GM19238 (cell line): Measurements from ENCODE around the gene KLHL12.

ENCODE experiments used
- DNase-seq: peaks from one replicate; pipeline ENCODE4 v3.0.0; 2011; ENCODE audit warnings: low spot score; ENCODE audit not compliant: insufficient read length

The KLHL12 gene

DNA sequence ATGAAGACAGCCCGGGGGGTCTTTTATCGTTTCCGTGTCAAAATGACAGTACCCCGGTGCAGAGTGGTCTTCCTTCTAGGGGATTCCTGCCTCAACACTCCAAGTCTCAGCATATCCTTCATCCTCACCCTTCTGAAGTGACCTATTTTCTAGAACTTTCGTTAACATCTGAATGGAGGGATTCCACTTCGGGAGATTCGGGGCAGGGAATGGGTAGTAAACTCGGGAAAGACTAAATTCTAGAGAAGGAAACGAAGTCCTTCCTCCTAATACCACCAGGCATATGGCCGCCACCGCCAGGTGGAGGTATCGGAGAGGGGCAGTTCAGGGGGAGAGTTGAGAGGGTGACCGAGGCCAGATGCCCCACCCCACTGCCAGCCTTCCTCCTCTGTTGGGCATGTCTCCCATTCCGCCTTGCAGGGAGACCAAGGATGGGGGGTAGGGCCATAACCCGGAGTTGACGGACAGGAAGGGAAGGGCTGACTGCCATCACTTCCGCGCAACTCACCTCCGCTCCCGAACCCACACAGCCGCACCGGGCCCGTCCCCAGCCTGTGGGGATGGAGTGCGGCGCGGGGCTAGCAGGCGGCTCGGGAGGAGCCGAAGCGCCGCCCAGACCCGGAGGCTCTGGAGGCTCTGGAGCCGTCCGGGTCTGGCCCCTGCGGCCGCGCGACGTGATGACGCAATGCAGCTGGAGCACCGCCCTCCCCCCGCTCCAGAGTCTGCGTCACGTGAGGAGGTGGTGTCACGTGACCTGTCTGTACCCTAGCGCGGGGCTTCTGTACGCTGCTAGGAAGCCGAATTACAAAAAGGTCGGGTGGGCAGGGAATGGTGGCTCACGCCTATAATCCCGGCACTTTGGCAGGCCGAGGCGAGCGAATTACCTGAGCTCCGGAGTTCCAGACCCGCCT is at the start of gene KLHL12:
Gene KLHL12, minus strand, starts transcription at position 654 of the 911 bp plus-strand sequence. CDS start 2,072 bp downstream, outside the sequence.
- DNase-seq: peak; percentile 87

GRCh38 chr1:202976633-202977032 is 49.6 kb upstream of the KLHL12 start:
- no peak for DNase-seq

DNA sequence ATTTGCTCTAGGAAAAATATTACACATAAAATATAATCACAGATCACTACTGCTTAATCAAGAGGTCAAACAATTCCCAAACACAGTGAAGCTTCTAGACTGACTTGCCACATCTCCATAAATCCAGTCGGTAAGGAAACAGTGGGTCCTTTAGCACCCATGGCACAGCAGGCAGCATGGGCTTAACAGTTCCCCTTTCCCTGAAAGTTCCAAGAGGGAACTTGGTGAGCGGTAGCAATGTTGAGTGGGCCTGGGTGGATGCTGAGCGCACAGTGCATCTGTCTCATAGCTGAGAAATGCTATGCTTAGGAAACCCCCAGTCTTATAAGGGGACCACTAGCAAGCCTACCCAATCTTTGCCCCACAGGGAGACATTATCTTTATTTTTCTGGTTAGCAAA is 47.8 kb upstream of the KLHL12 start:
- no peak for DNase-seq

DNA sequence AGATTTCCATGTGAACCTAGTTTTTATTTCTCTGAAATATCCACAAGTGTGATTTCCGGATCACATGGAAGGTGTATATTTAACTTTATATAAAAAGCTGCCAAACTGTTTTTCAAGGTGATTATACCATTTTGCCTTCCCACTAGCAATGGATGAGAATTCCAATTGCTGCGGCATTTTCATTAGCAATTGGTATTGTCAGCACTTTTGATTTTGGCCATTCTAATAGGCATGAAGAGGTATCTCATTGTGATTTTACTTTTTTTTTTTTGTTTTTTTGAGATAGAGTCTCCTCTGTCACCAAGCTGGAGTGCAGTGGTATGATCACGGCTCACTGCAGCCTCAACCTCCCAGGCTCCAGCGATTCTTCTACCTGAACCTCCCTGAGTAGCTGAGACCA is 45.0 kb upstream of the KLHL12 start:
- no peak for DNase-seq

DNA sequence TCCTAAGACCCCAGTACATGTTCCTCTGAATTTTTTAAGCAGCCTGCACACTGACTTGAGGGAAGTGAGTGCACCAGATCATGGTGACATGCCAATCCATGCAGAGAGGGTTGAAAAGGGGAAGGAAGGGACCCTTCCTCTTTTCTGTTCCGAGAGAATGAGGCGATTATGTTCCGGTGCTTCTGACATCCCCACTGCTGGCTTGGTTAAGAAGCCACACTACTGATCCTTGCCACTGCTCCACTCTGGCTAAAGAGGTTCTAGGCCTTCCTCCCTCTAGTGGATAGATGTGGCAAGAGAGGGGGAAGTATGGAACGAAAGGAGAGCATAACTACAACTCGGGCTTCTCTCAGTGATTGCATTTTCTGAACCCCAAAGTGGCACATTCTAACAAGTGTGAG is 41.9 kb upstream of the KLHL12 start:
- peak; percentile 71 for DNase-seq

DNA sequence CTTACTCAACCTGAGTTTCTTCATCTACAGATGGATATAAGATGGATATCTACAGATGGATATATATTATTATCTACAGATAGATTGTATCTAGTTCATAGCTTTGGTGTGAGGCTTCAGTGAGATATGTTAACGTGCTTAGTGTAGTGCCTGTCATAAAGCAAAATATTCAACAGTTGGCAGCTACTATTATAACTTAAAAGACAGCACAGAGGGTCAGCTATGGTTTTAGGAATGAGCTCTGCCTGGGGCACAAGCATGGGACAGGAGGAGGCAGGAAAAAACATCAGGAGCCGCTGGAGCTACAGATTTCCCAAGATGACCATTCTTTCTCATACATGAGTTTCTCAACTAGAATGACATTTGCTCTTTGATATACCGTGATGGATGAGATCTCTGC is 41.3 kb upstream of the KLHL12 start:
- DNase-seq: no peak

DNA sequence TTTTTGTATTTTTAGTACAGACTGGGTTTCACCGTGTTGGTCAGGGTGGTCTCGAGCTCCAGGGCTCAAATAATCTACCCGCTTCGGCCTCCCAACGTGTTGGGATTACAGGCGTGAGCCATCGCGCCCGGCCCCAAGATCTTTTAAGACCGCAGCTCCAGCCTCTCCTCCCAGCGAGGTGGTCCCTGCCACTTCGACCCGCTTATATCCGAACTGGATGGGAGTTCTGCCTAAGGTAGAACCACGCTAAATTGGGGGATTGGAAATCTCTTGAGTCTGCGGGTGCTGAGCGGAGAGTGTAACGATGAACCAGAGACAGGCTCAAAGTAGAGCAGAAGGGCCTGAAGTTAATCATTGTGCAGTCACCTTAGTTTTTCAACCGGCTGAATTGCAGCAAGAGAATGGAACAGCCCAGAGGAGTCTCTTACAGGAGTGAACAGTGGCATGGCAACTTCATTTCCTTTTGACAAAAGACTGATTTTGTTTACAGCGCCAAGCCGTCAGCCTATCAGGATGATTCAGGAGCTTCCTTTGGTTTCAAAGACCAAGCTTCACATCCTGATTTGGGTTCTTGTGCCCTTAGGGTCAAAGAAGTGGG is 40.7 kb upstream of the KLHL12 start:
- peak; percentile 26 for DNase-seq

- peak; percentile 7 for DNase-seq
These were observed 39.2 kb upstream of the KLHL12 start for GRCh38 chr1:202966006-202966898.

DNA sequence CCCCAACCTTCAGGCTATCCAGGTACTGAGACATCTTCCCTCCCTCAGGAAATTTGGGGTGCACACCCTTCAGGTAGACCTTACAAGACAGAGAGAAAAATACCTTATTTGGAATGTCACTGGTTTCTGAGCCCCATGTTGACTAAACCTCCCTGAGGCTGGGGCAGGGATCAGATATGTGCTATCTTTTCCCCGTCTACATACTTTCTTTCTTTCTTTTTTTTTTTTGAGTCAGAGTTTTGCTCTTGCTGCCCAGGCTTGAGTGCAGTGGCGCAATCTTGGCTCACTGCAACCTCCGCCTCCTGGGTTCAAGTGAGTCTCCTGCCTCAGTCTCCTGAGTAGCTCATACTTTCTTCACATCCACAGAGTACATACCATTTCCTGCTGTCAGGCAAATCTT is 38.4 kb upstream of the KLHL12 start:
- DNase-seq: no peak

GRCh38 chr1:202964791-202965410 is 37.9 kb upstream of the KLHL12 start:
- no peak for DNase-seq

DNA sequence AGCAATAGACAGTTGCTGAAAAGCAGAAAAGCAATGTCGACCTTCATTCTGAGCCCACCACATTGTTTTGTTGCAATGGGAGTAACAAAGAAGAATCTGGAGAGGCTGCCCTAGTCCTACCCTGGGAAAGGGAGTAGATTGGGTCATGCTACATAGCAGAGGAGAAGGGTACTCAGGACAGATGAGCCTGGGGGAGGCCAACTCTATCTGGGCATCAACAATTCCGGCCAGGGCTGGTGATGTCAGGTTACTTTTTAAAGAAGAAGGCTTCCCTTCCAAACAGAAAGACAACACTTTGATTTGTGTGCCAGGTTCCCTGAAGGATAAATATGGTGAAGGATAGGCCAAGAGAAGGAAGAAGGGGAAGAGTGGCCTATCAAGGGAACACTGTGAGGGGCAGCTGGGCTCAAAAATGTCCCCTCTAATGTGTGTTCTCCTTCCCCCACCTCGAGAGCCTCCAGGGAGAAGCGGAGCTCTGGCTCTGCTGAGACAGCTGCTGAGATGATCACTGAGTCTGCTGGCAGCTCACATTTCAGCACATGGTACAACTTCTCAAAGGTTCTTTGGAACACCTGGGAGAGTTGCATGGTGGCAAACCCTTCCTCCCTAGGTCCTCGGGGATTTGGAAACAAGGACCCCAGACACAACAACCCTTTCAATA is 34.3 kb upstream of the KLHL12 start:
- DNase-seq: no peak

DNA sequence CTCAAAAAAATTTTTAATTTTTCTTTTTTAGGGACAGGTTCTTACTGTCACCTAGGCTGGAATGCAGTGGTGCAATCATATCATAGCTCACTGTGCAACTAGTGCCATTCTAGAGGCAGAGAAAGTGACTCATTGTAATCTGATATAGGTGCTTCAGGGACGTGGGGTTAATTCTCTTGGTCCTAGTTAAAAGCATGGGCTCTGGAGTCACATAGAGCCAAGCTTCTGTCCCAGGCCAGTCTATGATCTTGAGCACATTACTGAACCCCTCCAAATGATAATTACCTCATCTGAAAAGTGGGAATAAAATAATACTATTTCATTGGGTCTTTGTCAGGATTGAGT is 32.2 kb upstream of the KLHL12 start:
- no peak for DNase-seq

GRCh38 chr1:202958544-202959275 is 31.7 kb upstream of the KLHL12 start:
- DNase-seq: peak; percentile 9

DNA sequence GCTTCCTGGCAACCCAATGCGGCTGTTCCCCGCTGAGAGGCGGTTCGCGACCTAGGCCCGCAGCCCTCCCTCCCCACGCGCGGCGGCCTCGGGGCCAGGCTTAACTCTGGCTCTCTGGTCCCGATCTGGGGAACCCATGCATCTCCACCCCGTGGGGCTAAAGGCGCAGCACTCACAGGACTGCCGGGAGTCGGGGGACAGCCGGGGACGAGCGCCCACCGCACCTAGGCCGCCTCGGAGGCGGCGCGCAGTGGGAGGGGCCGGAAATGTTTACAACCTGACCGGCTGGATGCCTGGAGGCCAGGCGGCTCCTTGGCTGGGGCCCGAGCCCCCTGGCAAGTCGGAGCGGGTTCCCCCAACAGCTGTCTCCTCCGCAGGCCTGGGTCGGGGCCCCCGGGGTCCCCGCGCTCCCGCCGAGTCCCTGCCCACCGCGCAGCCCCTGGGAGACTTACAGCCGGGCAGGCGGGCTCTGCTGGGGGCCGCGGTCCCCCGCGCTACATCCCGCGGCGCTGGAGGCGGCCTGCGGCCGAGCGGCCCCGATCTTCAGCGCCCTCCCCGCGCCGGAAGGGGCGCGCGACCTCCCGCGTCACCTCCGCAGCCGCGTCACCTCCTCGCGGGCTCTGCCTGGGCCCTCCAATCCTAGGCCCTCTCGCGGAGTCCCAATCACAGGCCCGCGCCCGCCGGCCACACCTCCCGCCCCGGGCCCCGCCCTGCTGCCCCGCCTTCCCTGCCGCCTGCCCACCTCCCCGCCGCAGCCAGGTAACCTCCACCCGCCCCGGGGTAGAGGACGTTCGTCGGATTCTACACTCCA is 30.9 kb upstream of the KLHL12 start, which contains the start of gene ADIPOR1:
Gene ADIPOR1, minus strand, starts transcription at position 580 of the 811 bp plus-strand sequence. CDS start 7,242 bp downstream, outside the sequence.
- peak; percentile 99 for DNase-seq

DNA sequence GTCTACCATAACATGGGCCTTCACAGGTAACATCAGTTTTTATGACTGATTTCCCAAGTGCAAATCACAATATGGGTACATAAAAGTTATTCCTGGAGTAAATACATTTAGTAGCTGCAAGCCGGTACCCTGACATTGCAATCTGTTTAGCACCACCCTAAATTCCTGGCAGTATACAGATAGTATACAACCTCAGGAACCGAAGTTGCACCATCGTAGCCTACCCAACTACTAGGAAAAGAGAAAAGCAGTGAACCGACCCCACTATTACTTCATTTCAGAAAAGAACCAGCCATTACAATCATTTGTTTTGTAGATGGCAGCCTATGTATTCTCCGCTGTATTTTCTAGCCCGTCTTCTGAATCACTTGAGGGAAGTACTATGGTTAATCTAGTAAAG is 29.9 kb upstream of the KLHL12 start:
- DNase-seq: no peak

GRCh38 chr1:202954057-202954745 is 27.2 kb upstream of the KLHL12 start:
- DNase-seq: no peak

- DNase-seq: no peak
These were observed 26.4 kb upstream of the KLHL12 start for GRCh38 chr1:202953392-202953791.

DNA sequence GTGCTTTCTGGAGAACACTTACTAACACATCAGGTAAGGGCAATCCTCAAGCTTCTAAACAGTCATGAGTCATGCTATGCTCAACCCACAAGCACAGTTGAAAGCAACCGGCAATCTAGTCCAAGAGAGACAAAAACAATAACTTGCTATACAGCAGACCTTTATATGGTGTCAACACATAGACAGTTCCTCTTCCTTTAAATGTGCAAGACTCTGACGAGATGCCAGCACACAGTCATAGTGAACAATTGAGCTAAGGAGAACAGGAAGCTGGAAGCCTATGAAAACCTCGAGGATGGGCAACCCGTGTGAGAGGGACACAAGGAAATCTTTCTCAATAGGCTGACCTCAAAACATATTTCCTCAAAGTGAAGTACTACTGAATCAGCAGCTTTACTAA is 25.8 kb upstream of the KLHL12 start:
- no peak for DNase-seq

DNA sequence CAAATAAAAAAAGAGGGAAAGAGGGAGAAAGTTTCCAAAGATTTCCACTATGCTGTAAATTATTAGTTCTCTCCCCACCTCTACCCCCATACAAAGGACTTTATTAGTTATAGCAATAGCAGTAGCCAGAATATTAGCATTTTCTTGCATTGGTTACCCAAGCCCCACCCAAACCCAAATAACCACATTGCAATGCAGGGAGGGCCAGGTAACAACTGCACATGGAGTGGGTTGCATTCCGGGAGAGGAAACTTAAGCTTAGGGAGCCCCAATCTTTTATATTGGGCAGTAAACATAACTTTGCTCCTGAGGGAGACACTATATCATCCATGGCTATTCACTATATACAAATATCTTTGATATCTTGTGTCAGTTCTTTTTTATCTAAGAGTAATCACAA is 25.1 kb upstream of the KLHL12 start:
- DNase-seq: no peak
